ENCODE results near the gene TP63.

DNA sequence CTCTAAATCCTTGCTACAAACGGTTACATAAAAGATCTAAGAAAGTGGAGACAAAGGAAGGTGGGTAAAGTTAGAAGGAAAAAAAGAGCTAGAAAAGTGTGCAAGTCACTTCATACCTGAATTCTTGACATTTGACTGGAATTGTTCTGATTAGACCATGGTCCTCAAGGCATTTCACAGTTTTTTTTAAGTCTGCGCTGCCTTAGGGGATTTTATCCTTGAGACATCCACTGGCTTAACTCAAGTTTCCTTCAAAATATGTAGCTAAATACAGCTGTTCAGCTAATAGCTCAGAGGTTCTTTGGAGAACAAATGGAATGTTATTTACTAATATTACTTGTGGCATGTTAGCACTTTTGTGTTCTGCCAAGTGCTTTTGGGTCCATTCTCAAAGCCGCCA lies 236.9 kb downstream of the TP63 start:
- TF ChIP-seq POLR2A (IDR thresholded peaks at IDR 0.05) (no peak), CTCF (IDR thresholded peaks at IDR 0.05) (no peak)

Data from Peyer's patch (tissue), 4 donors.